ENCODE data around the gene SPATA3.

DNA sequence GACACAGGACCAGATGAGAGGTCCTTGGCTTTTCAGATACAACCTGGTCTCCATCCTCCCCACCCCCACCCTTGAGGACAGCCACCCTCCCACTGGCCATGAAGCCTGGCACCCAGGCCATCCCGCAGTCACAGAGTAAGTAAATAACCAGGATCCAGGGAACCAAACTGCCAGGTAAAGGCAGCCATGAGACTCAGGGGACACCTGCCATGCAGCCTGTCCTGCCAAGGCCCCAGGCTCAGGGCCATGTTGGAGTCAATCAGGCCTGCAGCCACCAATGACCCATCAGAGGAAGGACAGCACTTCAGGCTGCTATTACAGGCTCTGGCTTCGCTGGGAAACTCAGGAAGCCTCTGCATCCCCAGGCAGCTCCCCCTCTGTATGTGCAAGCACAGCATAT is 15.6 kb downstream of the SPATA3 start:
- TF ChIP-seq, protein P1, sequence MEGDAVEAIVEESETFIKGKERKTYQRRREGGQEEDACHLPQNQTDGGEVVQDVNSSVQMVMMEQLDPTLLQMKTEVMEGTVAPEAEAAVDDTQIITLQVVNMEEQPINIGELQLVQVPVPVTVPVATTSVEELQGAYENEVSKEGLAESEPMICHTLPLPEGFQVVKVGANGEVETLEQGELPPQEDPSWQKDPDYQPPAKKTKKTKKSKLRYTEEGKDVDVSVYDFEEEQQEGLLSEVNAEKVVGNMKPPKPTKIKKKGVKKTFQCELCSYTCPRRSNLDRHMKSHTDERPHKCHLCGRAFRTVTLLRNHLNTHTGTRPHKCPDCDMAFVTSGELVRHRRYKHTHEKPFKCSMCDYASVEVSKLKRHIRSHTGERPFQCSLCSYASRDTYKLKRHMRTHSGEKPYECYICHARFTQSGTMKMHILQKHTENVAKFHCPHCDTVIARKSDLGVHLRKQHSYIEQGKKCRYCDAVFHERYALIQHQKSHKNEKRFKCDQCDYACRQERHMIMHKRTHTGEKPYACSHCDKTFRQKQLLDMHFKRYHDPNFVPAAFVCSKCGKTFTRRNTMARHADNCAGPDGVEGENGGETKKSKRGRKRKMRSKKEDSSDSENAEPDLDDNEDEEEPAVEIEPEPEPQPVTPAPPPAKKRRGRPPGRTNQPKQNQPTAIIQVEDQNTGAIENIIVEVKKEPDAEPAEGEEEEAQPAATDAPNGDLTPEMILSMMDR (IDR thresholded peaks at IDR 0.05), result no peak
- TF ChIP-seq POLR2A (IDR thresholded peaks at IDR 0.05), result no peak
